HUDEP-2 (cell line): ENCODE results near the gene ZNF30.
"Not testable (repeated sequence)": the region's sequence is repeated elsewhere in the genome, so short reads cannot be mapped to it uniquely, and the experiment has no call there.

ENCODE experiments used
- DNase-seq, 76 experiments: peaks; one replicate each; lab custom pipeline; 2025; ENCODE audit not compliant: unreplicated experiment in 76 of 76; lab: John Stamatoyannopoulos, UW

ZNF30 gene

GRCh38 chr19:34959021-34959420, 32.3 kb downstream of the ZNF30 start:
- no peak for DNase-seq

DNA sequence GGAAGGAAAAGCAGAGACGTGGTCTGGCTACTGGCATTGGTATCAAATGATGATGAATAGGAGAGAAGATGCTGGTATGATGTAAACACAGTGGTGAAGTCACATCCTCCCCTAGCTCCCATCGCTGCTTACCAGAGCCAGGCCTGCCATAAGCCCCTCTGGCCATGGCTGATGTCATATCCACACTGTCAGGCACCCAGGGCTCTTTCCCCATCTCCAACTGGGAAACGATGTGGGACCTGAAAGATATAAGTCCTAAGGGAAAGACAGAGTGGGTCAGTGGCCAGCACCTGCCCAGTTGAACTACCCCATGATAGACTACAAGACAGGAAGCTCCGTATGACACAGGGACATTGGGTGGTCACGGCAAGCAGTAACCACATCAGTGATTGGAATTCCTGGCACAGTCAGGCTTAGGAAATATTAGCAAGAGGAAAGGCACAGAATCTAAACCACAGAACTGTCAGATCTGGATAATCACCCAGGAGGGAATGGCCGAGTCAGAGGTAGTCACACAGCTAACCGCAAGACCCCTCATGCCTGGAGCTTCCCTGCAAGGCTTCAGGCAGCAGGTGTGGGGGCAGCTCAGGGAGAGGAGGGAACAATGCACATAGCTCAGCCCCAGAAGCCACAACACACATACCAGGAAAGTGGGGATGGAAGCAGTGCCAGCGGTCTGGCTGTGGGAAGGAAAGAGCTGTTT, 33.6 kb downstream of the ZNF30 start:
- no peak for DNase-seq

GRCh38 chr19:34960940-34961679, 34.4 kb downstream of the ZNF30 start:
- DNase-seq, result no peak

DNA sequence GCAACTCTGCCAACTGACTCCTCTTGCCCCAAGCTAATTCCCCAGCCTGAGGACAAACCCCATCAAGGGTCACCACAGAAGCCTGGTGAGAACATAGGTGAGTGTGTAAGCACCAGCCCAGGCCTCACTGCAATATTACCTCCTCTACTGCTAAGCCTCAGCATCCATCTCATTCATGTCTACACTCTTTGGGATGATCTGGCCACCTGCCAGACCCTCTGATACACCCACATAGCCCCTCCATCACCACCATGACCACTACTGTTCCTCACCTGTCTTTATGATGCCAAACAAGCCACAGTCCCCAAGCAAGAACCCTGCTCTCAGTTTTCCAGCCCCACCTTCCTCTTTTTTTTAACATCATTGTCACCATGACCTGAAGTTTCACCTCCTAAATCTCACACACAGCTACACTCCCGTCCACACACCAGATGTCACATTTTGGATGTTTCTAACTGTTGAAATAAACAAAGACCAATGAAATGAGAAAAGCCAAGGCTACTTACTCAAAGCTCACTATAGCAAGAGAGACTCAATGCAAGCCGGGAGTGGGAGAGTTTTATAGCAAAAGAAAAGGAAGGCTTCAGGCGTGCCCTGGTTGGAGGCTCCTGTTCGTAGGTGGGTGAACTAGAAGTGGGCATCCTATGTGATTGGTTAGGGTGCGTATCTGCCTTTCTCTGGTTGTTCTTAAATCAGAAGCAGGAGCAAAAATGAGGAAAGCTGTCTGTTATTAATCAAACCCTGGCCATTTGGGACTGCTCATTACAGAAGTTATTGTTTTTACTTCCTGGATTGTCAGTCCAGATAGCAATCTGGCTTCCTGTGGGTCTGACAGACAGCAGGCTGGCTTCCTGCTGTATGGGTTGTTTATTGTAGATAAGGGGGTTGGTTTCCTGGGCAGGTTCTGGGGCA, 35.3 kb downstream of the ZNF30 start:
- peak in 49 of 76 experiments; percentile 6 to 73 (median 34) for DNase-seq

GRCh38 chr19:34962687-34963572, 36.2 kb downstream of the ZNF30 start:
- DNase-seq, result peak in 5 of 76 experiments; percentile 15 to 25 (median 20)

DNA sequence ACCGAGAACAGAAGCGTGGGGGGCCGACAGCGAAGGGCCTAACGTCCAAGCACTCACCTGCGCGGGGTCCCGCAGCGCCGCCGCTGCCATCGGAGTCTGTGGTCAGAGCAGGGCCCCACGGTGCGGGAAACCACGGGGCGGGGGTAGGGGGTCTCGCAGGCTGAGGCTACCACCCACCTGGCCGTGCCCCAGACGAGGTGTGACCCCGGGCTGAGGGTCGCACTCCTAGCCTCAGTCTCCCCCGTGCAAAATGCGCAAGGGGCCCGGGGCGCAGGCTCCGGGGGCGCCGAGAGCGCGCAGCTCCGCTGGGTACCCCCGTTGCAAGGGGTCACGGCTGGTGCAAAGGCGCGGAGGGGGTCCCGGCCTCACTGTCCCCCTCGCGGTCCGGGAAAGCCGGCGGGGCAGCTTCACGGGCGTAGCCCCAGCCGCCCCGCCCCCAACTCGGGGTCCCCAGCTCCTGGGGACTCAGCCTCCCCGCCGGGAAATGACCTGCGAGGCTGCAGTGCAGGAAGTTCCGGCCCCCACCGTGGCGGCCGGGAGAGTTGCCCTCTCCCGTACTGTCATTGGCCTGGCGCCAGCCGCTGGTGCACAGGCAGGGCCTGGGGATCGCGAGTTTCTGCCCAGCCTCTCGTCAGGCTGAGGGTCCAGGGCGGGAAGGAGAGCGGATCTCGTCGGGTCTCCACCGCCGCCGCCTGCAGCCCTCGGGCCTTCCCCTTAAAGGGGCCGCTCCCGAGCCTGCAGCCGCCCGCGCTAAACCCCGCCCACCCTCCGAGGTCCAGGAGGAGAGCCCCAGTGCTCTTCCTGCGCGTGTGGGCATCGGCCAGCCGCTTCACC, 37.1 kb downstream of the ZNF30 start, which contains the start of gene ZNF792:
ZNF792 (minus strand) TSS at position 657 of the 834 bp plus-strand sequence; CDS start at position 90, 567 bp downstream.
- DNase-seq, result peak in 50 of 76 experiments; percentile 6 to 74 (median 41)

DNA sequence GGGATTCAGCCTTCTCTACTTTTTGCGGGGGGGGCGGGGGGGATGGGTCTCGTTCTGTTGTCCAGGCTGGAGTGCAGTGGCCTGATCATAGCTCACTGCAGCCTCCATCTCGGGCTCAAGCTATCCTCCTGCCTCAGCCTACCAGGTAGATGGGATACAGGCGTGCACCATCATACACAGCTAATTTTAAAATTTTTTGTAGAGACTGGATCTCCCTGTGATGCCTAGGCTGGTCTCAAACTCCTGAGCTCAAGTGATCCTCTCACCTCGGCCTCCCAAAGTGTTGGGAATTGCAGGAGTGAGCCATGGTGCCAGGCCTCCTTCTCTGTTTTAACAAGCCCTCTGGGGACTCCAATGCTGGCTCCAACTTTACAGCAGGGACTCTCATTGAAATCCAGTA, 37.9 kb downstream of the ZNF30 start:
- DNase-seq, result no peak

- DNase-seq, result not testable (repeated sequence)
These were observed 38.8 kb downstream of the ZNF30 start for GRCh38 chr19:34965505-34965904.

DNA sequence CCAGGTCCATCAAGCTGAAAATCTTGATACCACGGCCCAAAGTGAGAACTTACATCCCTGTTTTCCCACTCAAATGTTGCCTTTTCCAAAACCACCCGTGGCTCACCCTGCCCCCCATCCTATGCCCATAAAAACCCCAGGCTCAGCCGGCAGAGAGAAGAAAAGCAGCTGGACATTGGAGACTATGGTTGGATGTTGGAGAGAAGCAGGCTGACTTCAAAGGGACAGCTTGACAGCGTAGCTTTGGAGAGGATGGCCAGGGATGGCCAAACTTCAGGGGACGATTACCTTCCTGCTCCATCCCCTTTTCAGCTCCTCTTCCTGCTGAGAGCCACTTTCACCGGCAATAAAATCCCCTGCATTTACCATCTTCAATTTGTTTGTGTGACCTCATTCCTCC, 40.8 kb downstream of the ZNF30 start:
- no peak for DNase-seq

DNA sequence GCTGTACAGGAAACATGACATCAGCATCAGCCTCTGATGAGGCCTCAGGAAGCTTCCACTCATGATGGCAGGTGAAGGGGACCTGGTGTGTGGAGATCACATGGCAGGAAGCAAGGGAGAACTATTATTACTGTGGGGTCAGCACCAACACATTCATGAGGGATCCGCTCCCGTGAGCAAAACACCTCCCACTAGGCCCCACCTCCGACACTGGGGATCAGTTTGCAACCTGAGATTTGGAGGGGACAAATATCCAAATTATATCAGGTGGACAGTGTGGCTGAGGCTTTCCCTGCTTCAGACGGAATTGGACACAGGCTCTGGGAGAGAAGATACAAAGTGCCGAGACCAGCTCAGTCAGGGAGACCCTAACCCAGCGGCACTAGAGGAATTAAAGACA, 43.0 kb downstream of the ZNF30 start:
- DNase-seq, result no peak

DNA sequence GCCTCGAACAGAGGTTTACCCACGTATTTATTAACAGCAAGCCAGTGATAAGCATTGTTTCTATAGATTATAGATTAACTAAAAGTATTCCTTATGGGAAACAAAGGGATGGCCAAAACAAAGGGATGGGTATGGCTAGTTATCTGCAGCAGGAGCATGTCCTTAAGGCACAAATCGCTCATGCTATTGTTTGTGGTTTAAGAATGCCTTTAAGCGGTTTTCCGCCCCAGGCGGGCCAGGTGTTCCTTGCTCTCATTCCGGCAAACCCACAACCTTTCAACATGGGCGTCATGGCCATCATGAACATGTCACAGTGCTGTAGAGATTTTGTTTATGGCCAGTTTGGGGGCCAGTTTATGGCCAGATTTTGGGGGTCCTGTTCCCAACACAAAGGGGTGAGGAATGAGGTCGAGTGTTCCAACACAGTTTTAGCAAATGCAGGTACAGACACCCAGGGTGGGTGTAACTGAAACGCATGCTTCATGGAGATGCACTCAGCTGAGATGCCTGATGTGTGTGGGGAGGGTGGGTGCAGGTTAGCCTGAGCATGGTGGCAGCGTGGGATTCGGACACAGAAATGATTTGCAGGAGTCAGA, 43.6 kb downstream of the ZNF30 start:
- DNase-seq, result not testable (repeated sequence)

GRCh38 chr19:34972163-34972705, 45.5 kb downstream of the ZNF30 start:
- DNase-seq, result no peak

DNA sequence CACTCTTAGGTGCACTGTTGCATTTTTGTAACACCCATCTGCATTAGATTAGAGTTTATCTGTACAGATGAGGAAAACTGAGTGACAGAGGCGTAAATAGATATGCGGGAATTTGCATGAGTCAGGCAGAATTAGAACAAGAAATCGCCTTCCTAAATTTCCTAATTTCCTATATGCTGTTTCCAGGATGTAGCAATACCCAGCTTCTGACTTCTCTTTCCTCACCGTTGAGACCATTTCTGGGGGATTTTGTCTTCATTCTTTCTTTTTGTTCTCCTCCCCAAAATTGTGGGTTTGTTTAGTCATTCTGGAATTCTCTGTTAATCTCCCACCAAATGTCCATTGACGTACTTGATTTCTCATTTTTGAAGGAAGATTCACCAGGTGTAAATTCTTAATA, 47.9 kb downstream of the ZNF30 start:
- no peak for DNase-seq

GRCh38 chr19:34975056-34975455, 48.4 kb downstream of the ZNF30 start:
- DNase-seq, result no peak

- DNase-seq, result no peak
These were observed 49.9 kb downstream of the ZNF30 start for GRCh38 chr19:34976611-34977010.

DNA sequence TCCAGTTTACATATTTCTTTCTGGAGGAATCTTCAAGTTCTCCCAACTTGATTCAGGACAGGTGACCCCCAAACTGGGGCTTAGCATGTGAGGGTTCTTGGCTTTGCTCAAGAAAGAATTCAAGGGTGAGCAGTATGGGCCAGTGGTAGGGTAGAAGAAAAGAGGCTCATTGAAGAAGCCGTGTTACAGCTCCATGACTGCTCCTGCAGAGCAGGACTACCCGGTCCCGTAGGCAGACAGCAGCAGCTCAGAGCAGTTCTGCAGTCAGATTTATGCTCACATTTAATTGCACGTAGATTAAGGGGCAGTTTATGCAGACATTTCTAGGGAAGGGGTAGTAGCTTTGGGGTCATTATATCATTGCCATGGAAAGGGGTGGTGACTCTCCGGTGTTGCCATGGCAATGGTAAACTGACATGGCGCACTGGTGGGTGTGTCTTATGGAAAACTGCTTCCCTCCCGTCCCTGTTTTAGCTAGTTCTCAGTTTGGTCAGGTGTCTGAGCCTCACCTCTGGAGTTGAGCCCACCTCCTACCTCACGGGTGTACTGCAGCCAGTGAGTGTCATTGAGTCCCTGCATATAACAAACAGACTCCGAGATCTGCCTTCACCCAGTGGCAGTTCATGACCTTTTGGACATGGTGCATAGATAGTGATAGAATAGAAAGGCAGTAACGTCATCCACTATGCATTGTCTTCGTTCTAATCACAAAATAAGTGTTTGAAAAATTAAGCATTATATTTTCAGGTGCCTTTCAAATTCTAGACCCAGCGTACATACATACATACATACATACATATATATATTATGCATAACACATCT, 53.3 kb downstream of the ZNF30 start:
- DNase-seq, result no peak

GRCh38 chr19:34982275-34982674, 55.6 kb downstream of the ZNF30 start:
- no peak for DNase-seq

DNA sequence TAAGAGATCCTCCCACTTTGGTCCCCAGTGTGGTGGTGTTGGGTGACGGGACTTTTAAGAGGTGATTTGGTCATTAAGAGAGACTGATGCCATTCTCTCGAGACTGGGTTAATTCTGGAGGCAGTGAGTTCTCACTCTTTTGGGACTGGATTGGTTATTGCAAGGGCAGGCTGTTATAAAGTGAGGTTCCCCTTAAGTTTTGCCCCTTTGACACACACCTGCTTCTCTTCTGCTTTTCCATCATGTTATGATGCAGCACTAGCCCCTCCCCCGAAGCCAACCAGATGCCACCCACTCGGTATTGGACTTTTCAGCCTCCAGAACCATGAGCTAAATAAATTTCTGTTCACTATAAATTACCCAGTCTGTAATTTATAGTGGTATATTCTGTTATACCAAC, 57.1 kb downstream of the ZNF30 start:
- no peak for DNase-seq
